Measurements from ENCODE around the gene ENOPH1. TPM values are rescaled to one million over a fixed set of nuclear protein-coding genes. Genes with fewer than 3 reads are reported as not detected.

ENOPH1 gene
- total RNA-seq, 1 donor = 36.7 TPM

DNA sequence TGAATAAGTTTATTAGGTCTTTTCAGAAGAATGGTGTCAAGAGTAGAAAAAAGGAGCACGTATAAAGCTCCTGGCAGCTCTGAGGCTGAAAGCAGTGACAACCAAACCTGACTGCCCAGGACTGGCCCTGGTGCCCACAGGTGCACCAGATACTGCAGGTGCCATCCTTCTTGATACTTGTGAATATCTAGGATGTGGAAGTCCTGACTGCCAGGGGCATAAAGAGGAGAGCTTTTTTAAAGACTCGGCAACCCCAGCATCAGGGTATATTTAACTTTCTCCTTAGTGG, 70.7 kb downstream of the ENOPH1 start:
- no peak overlapping the region for H3K4me3 ChIP-seq (ENCODE audit: low read depth, low read length)
- TF ChIP-seq, protein P1, sequence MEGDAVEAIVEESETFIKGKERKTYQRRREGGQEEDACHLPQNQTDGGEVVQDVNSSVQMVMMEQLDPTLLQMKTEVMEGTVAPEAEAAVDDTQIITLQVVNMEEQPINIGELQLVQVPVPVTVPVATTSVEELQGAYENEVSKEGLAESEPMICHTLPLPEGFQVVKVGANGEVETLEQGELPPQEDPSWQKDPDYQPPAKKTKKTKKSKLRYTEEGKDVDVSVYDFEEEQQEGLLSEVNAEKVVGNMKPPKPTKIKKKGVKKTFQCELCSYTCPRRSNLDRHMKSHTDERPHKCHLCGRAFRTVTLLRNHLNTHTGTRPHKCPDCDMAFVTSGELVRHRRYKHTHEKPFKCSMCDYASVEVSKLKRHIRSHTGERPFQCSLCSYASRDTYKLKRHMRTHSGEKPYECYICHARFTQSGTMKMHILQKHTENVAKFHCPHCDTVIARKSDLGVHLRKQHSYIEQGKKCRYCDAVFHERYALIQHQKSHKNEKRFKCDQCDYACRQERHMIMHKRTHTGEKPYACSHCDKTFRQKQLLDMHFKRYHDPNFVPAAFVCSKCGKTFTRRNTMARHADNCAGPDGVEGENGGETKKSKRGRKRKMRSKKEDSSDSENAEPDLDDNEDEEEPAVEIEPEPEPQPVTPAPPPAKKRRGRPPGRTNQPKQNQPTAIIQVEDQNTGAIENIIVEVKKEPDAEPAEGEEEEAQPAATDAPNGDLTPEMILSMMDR (IDR thresholded peaks at IDR 0.05; ENCODE audit: insufficient read depth, low read depth, low read length) = no peak
- DNase-seq (ENCODE audit: low read depth) = no peak

DNA sequence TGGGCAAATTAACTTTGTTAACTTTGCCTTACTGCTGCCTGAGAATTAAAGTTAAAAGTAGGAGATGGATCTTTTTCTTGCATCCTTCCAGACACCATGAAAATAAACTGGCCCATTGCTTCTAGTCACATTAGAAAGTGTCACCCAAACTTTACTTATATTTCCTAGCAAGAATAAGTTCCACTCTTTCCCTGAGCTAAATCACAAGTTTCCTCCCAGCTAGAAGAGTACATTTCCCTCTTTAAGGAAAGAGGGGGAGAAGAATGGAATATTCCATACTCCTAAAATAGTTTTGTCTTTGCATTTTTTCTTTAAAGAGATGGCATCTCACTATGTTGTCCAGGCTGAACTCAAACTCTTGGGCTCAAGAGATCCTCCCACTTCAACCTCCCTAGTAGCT, 77.6 kb downstream of the ENOPH1 start:
- TF ChIP-seq, protein P1 (IDR thresholded peaks at IDR 0.05; ENCODE audit: insufficient read depth, low read depth, low read length) = no peak
- DNase-seq (ENCODE audit: low read depth) = no peak
- H3K4me3 ChIP-seq (ENCODE audit: low read depth, low read length) = no peak overlapping the region

DNA sequence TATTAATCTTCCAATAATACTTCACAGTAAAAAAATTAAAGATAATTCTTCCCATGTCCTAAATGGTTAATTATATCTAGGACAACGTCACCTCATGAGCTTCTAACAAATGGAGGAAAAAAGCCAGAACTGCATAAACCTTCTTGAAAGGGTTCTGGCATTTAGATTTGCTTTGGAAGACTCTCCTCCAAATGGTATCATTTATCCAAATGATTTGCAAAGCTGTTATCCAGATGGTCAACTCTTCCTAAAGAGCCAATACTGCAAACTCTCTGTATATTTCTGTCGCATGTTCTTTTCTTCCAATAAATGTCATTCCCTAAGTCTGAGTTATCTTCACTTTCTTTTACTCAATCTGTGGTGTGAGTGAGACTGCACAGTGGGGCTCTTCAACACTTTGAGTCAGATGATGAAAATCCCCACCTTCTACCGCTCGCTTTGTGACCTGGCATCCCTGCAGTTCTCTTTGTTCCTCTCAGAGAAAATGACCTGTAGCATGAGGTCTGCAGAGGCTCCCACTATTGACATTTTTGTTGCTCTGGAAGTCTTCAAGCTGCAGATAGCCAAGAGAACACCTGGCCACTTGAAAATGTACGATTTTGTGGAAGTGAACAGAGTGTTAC, 78.5 kb downstream of the ENOPH1 start:
- H3K4me3 ChIP-seq (ENCODE audit: low read depth, low read length) = no peak overlapping the region
- DNase-seq (ENCODE audit: low read depth) = no peak
- TF ChIP-seq, protein P1 (IDR thresholded peaks at IDR 0.05; ENCODE audit: insufficient read depth, low read depth, low read length) = no peak

DNA sequence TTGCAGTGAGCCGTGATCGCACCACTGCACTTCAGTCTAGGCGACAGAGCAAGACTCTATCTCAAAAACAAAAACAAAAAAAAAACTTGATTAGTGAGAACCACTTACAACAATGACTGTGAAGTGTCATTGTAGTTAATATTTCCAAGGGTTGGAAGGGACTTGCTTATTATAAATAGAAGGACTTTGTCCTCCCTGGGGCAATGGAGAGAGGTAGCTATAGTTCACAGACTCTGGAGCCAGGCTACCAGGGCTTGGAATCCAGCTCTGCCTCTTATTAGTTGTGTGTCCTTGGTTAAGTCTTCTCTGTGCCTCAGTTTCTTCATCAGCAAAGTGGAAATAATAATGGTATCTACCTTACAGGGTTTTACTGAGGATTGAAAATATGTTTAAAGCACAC, 79.8 kb downstream of the ENOPH1 start:
- DNase-seq (ENCODE audit: low read depth) = no peak
- no peak overlapping the region for H3K4me3 ChIP-seq (ENCODE audit: low read depth, low read length)
- TF ChIP-seq, protein P1 (IDR thresholded peaks at IDR 0.05; ENCODE audit: insufficient read depth, low read depth, low read length) = no peak

Small RNA genes lying within 50 kb of the gene (small RNA-seq; reads per million reads assigned to genes)
- not detected for gene RF00150

Other genes starting within 250 kb of the ENOPH1 start
- gene HNRNPD, start 56.6 kb upstream of the ENOPH1 start, total RNA-seq = 25.0 and 27.1 TPM in 2 replicates
- gene HNRNPDL, start 128 bp upstream of the ENOPH1 start, total RNA-seq = 174 and 188 TPM in 2 replicates
- gene TMEM150C, start 131.4 kb downstream of the ENOPH1 start, total RNA-seq = under 0.01 and 0.43 TPM in 2 replicates

Measured in fibroblast of villous mesenchyme (primary cell).